GM18498 (cell line): ENCODE results near the gene MAGEA6.
"Not testable (repeated sequence)": the region's sequence is repeated elsewhere in the genome, so short reads cannot be mapped to it uniquely, and the experiment has no call there.

Experiments
- ATAC-seq: cut with Tn5 transposase; IDR thresholded peaks from one replicate; pipeline ENCODE4 v1.9.1; 2021; ENCODE audit warnings: mild to moderate bottlenecking, moderate library complexity; ENCODE audit not compliant: unreplicated experiment

The MAGEA6 gene

GRCh38 chrX:152769549-152770289 lies at the start of gene MAGEA6:
Gene MAGEA6, minus strand, starts transcription at chrX:152769689. Its CDS starts 2,039 bp downstream, at chrX:152767650.
- ATAC-seq, result not testable (repeated sequence)

GRCh38 chrX:152819266-152819665 lies 49.8 kb upstream of the MAGEA6 start:
- ATAC-seq, result no peak

- no peak for ATAC-seq
These were observed 48.9 kb upstream of the MAGEA6 start for GRCh38 chrX:152818356-152818755.

- ATAC-seq, result no peak
These were observed 47.7 kb upstream of the MAGEA6 start for GRCh38 chrX:152817078-152817764.

- no peak for ATAC-seq
These were observed 44.6 kb upstream of the MAGEA6 start for GRCh38 chrX:152814048-152814447.

GRCh38 chrX:152813206-152813605 lies 43.7 kb upstream of the MAGEA6 start:
- ATAC-seq, result no peak

- no peak for ATAC-seq
These were observed 40.9 kb upstream of the MAGEA6 start for GRCh38 chrX:152810403-152810802.

- no peak for ATAC-seq
These were observed 36.5 kb upstream of the MAGEA6 start for GRCh38 chrX:152806035-152806434.

- no peak for ATAC-seq
These were observed 29.5 kb upstream of the MAGEA6 start for GRCh38 chrX:152798945-152799344.

GRCh38 chrX:152787062-152787461 lies 17.6 kb upstream of the MAGEA6 start:
- peak; percentile 82 for ATAC-seq

- ATAC-seq, result not testable (repeated sequence)
These were observed 2.9 kb downstream of the MAGEA6 start for GRCh38 chrX:152766562-152766961.

- ATAC-seq, result not testable (repeated sequence)
These were observed 7.9 kb downstream of the MAGEA6 start for GRCh38 chrX:152761582-152761981.

- not testable (repeated sequence) for ATAC-seq
These were observed 9.9 kb downstream of the MAGEA6 start for GRCh38 chrX:152759544-152759943.

- not testable (repeated sequence) for ATAC-seq
These were observed 10.6 kb downstream of the MAGEA6 start, which contains the start of gene CSAG3 for GRCh38 chrX:152758918-152759317. Gene CSAG3, plus strand, starts transcription at chrX:152759218.

GRCh38 chrX:152754871-152755270 lies 14.6 kb downstream of the MAGEA6 start:
- not testable (repeated sequence) for ATAC-seq

- ATAC-seq, result not testable (repeated sequence)
These were observed 15.5 kb downstream of the MAGEA6 start, which contains the start of gene MAGEA2 for GRCh38 chrX:152753686-152754650. Gene MAGEA2, minus strand, starts transcription at chrX:152753842. Its CDS starts 2,479 bp downstream, at chrX:152751363.

- ATAC-seq, result no peak
These were observed 30.9 kb downstream of the MAGEA6 start for GRCh38 chrX:152738560-152738959.

GRCh38 chrX:152736528-152736927 lies 33.0 kb downstream of the MAGEA6 start:
- not testable (repeated sequence) for ATAC-seq

- ATAC-seq, result no peak
These were observed 33.5 kb downstream of the MAGEA6 start for GRCh38 chrX:152735860-152736511.

- ATAC-seq, result no peak
These were observed 34.4 kb downstream of the MAGEA6 start for GRCh38 chrX:152735101-152735500.
